GM19455 (cell line): Measurements from ENCODE around the gene AK4.
"Not testable (repeated sequence)": the region's sequence is repeated elsewhere in the genome, so short reads cannot be mapped to it uniquely, and the experiment has no call there.

Experiments used
- ATAC-seq: cut with Tn5 transposase; IDR thresholded peaks from one replicate; pipeline ENCODE4 v1.9.1; 2021; ENCODE audit not compliant: unreplicated experiment

AK4 gene

GRCh38 chr1:65148178-65148547 is at the start of gene AK4:
AK4 (plus strand) TSS chr1:65148203; CDS start chr1:65148408, 205 bp downstream.
- ATAC-seq, result peak; percentile 30

- no peak for ATAC-seq
Measured at GRCh38 chr1:65103807-65104206, 44.2 kb upstream of the AK4 start.

GRCh38 chr1:65104854-65105534 is 43.0 kb upstream of the AK4 start:
- ATAC-seq, result no peak

GRCh38 chr1:65105596-65105995 is 42.4 kb upstream of the AK4 start:
- ATAC-seq, result no peak

GRCh38 chr1:65108025-65108642 is 39.9 kb upstream of the AK4 start:
- ATAC-seq, result no peak

- no peak for ATAC-seq
Measured at GRCh38 chr1:65109487-65109886, 38.5 kb upstream of the AK4 start.

GRCh38 chr1:65112811-65113210 is 35.2 kb upstream of the AK4 start:
- no peak for ATAC-seq

- no peak for ATAC-seq
Measured at GRCh38 chr1:65113298-65113697, 34.7 kb upstream of the AK4 start.

- no peak for ATAC-seq
Measured at GRCh38 chr1:65114322-65114721, 33.7 kb upstream of the AK4 start.

- ATAC-seq, result no peak
Measured at GRCh38 chr1:65119951-65120350, 28.1 kb upstream of the AK4 start.

GRCh38 chr1:65129104-65129503 is 18.9 kb upstream of the AK4 start:
- not testable (repeated sequence) for ATAC-seq

- ATAC-seq, result no peak
Measured at GRCh38 chr1:65138524-65138923, 9.5 kb upstream of the AK4 start.

- not testable (repeated sequence) for ATAC-seq
Measured at GRCh38 chr1:65139793-65140192, 8.2 kb upstream of the AK4 start.

- no peak for ATAC-seq
Measured at GRCh38 chr1:65141394-65141793, 6.6 kb upstream of the AK4 start.

- no peak for ATAC-seq
Measured at GRCh38 chr1:65141918-65142317, 6.1 kb upstream of the AK4 start.

GRCh38 chr1:65143112-65143658 is 4.8 kb upstream of the AK4 start:
- ATAC-seq, result not testable (repeated sequence)

- ATAC-seq, result no peak
Measured at GRCh38 chr1:65146908-65147423, 1.0 kb upstream of the AK4 start.

- peak; percentile 62 for ATAC-seq
Measured at GRCh38 chr1:65147424-65148177, 402 bp upstream of the AK4 start.

GRCh38 chr1:65148548-65149350 is 746 bp downstream of the AK4 start:
- ATAC-seq, result peak; percentile 67

- ATAC-seq, result no peak
Measured at GRCh38 chr1:65149351-65150107, 1.5 kb downstream of the AK4 start.
